Measurements from ENCODE around the gene ADAMTS16.

ADAMTS16 gene

DNA sequence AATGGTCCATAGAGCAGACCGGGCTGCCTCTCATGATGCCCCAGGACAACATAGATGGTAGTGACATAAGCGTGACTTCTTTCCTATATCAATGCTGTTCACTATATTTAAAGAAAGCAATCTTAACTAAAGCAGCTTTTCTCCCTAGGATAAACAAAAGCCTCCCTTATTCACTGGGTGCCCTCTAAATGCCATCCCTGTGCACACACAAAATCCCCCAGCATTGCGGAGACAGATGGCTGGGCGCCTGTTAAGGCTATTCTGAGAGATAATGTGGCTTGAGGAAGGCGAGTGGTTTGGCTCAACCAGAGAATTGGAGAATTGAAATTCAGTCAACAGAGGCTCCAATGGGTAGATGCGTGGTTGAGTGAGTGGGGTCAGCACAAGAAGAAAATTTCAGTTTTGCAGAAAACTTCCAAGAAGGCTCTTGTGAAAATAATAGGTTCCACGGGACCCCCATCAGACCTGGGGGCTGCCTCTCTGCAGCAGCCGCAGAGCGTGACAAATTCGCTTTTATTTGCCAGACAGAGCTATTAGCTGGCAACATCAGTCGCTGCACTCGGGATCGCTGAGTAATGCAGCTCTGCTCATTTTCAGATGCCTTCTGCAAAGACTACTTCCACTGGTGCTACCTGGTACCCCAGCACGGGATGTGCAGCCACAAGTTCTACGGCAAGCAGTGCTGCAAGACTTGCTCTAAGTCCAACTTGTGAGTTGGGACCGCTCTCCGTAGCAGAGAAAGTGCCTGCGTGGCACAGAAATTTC is 178.5 kb downstream of the ADAMTS16 start:
- Mint-ChIP-seq H3K27ac (no peak overlapping the region), H3K4me3 (no peak overlapping the region), H3K9me3 (no peaks in the 10 kb centered on the region), H3K36me3 (ENCODE audit: low read depth) (no peaks in the 10 kb centered on the region), H3K27me3 (ENCODE audit: low read depth) (no peaks in the 10 kb centered on the region), H3K4me1 (ENCODE audit: low read depth) (no peaks in the 10 kb centered on the region)
- DNase-seq (ENCODE audit: low spot score) = no peak

GRCh38 chr5:5320062-5320805 is 180.1 kb downstream of the ADAMTS16 start:
- H3K27ac Mint-ChIP-seq = no peak overlapping the region
- peaks cover 2% of the 10 kb centered on the region for H3K9me3 Mint-ChIP-seq
- no peaks in the 10 kb centered on the region for H3K4me1 Mint-ChIP-seq (ENCODE audit: low read depth)
- no peaks in the 10 kb centered on the region for H3K36me3 Mint-ChIP-seq (ENCODE audit: low read depth)
- H3K27me3 Mint-ChIP-seq (ENCODE audit: low read depth) = no peaks in the 10 kb centered on the region
- H3K4me3 Mint-ChIP-seq = no peak overlapping the region
- DNase-seq (ENCODE audit: low spot score) = no peak

GRCh38 chr5:5321137-5321536 is 181.0 kb downstream of the ADAMTS16 start:
- H3K9me3 Mint-ChIP-seq = peaks cover 3% of the 10 kb centered on the region
- no peak for DNase-seq (ENCODE audit: low spot score)
- no peaks in the 10 kb centered on the region for H3K4me1 Mint-ChIP-seq (ENCODE audit: low read depth)
- no peaks in the 10 kb centered on the region for H3K27me3 Mint-ChIP-seq (ENCODE audit: low read depth)
- no peak overlapping the region for H3K4me3 Mint-ChIP-seq
- H3K27ac Mint-ChIP-seq = no peak overlapping the region
- no peaks in the 10 kb centered on the region for H3K36me3 Mint-ChIP-seq (ENCODE audit: low read depth)

DNA sequence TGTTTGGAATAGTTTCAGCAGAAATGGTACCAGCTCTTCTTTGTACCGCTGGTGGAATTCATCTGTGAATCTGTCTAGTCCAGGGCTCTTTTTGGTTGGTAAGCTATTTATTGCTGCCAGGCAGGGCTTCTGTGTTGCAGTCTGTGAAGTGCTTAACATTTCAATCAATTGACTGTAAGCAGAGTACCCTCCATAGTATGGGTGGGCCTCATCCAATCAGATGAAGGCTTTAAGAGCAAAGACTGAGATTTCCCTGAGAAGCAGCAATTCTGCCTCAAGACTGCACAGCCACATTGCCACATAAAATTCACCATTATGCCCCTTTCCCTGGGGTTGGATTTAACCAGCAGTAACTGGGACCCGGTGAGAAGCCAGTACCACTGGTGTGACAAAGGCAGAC is 183.4 kb downstream of the ADAMTS16 start:
- H3K4me1 Mint-ChIP-seq (ENCODE audit: low read depth) = no peaks in the 10 kb centered on the region
- peaks cover 17% of the 10 kb centered on the region for H3K9me3 Mint-ChIP-seq
- H3K27ac Mint-ChIP-seq = no peak overlapping the region
- no peak overlapping the region for H3K4me3 Mint-ChIP-seq
- no peaks in the 10 kb centered on the region for H3K36me3 Mint-ChIP-seq (ENCODE audit: low read depth)
- no peaks in the 10 kb centered on the region for H3K27me3 Mint-ChIP-seq (ENCODE audit: low read depth)
- no peak for DNase-seq (ENCODE audit: low spot score)

GRCh38 chr5:5326115-5326758 is 186.1 kb downstream of the ADAMTS16 start:
- H3K4me1 Mint-ChIP-seq (ENCODE audit: low read depth) = no peaks in the 10 kb centered on the region
- no peak overlapping the region for H3K4me3 Mint-ChIP-seq
- no peak for DNase-seq (ENCODE audit: low spot score)
- no peak overlapping the region for H3K27ac Mint-ChIP-seq
- peaks cover 17% of the 10 kb centered on the region for H3K9me3 Mint-ChIP-seq
- no peaks in the 10 kb centered on the region for H3K36me3 Mint-ChIP-seq (ENCODE audit: low read depth)
- H3K27me3 Mint-ChIP-seq (ENCODE audit: low read depth) = no peaks in the 10 kb centered on the region

GRCh38 chr5:5327126-5327525 is 187.0 kb downstream of the ADAMTS16 start:
- H3K4me3 Mint-ChIP-seq = no peak overlapping the region

GRCh38 chr5:5330728-5331452 is 190.8 kb downstream of the ADAMTS16 start:
- no peaks in the 10 kb centered on the region for H3K36me3 Mint-ChIP-seq (ENCODE audit: low read depth)

More at GRCh38 chr5:5327126-5327525, 187.0 kb downstream of the ADAMTS16 start:
- H3K4me1 Mint-ChIP-seq (ENCODE audit: low read depth) = no peaks in the 10 kb centered on the region
- H3K9me3 Mint-ChIP-seq = peaks cover 17% of the 10 kb centered on the region
- no peak overlapping the region for H3K27ac Mint-ChIP-seq
- H3K27me3 Mint-ChIP-seq (ENCODE audit: low read depth) = no peaks in the 10 kb centered on the region
- H3K36me3 Mint-ChIP-seq (ENCODE audit: low read depth) = no peaks in the 10 kb centered on the region
- no peak for DNase-seq (ENCODE audit: low spot score)

GRCh38 chr5:5331848-5332247 is 191.7 kb downstream of the ADAMTS16 start:
- no peaks in the 10 kb centered on the region for H3K36me3 Mint-ChIP-seq (ENCODE audit: low read depth)
- H3K27me3 Mint-ChIP-seq (ENCODE audit: low read depth) = no peaks in the 10 kb centered on the region
- no peaks in the 10 kb centered on the region for H3K4me1 Mint-ChIP-seq (ENCODE audit: low read depth)
- H3K9me3 Mint-ChIP-seq = peaks cover 11% of the 10 kb centered on the region
- no peak overlapping the region for H3K27ac Mint-ChIP-seq
- no peak for DNase-seq (ENCODE audit: low spot score)
- H3K4me3 Mint-ChIP-seq = no peak overlapping the region

More at GRCh38 chr5:5330728-5331452, 190.8 kb downstream of the ADAMTS16 start:
- Mint-ChIP-seq H3K27ac (no peak overlapping the region), H3K4me1 (ENCODE audit: low read depth) (no peaks in the 10 kb centered on the region), H3K27me3 (ENCODE audit: low read depth) (no peaks in the 10 kb centered on the region), H3K4me3 (no peak overlapping the region), H3K9me3 (peaks cover 13% of the 10 kb centered on the region)
- DNase-seq (ENCODE audit: low spot score) = no peak

- no peak overlapping the region for H3K4me3 Mint-ChIP-seq
- no peaks in the 10 kb centered on the region for H3K27me3 Mint-ChIP-seq (ENCODE audit: low read depth)
- no peak overlapping the region for H3K27ac Mint-ChIP-seq
- no peaks in the 10 kb centered on the region for H3K36me3 Mint-ChIP-seq (ENCODE audit: low read depth)
- no peaks in the 10 kb centered on the region for H3K4me1 Mint-ChIP-seq (ENCODE audit: low read depth)
- peaks cover 8% of the 10 kb centered on the region for H3K9me3 Mint-ChIP-seq
- no peak for DNase-seq (ENCODE audit: low spot score)
These were observed 192.2 kb downstream of the ADAMTS16 start for GRCh38 chr5:5332287-5332686.

- no peak for DNase-seq (ENCODE audit: low spot score)
- H3K4me1 Mint-ChIP-seq (ENCODE audit: low read depth) = no peaks in the 10 kb centered on the region
- no peak overlapping the region for H3K27ac Mint-ChIP-seq
- H3K36me3 Mint-ChIP-seq (ENCODE audit: low read depth) = no peaks in the 10 kb centered on the region
- no peak overlapping the region for H3K4me3 Mint-ChIP-seq
- no peaks in the 10 kb centered on the region for H3K27me3 Mint-ChIP-seq (ENCODE audit: low read depth)
- H3K9me3 Mint-ChIP-seq = no peaks in the 10 kb centered on the region
These were observed 195.0 kb downstream of the ADAMTS16 start for GRCh38 chr5:5335107-5335506.

- DNase-seq (ENCODE audit: low spot score) = no peak
- Mint-ChIP-seq H3K27ac (no peak overlapping the region), H3K36me3 (ENCODE audit: low read depth) (no peaks in the 10 kb centered on the region), H3K4me1 (ENCODE audit: low read depth) (no peaks in the 10 kb centered on the region), H3K27me3 (ENCODE audit: low read depth) (no peaks in the 10 kb centered on the region), H3K9me3 (no peaks in the 10 kb centered on the region), H3K4me3 (no peak overlapping the region)
These were observed 195.7 kb downstream of the ADAMTS16 start for GRCh38 chr5:5335700-5336264.

DNA sequence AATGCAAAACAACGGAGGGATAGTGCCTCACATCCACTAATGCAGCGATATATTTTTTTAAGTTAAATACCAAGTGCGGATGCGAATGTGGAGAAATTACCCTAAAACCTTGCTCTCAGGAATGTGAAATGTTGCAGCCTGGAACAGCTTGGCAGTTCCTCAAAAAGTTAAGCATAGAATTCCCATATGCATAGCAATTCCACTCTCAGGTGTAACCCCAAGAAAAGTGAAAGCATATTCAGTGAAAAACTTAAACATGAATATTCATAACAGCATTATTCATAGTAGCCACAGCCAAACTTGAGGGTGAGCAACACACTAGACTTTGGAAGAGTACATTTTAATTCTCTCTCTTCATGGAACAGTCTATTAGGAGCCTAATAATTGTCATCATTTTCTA is 199.1 kb downstream of the ADAMTS16 start:
- H3K4me3 Mint-ChIP-seq = no peak overlapping the region
- H3K36me3 Mint-ChIP-seq (ENCODE audit: low read depth) = no peaks in the 10 kb centered on the region
- no peak for DNase-seq (ENCODE audit: low spot score)
- no peaks in the 10 kb centered on the region for H3K4me1 Mint-ChIP-seq (ENCODE audit: low read depth)
- H3K27ac Mint-ChIP-seq = no peak overlapping the region
- H3K9me3 Mint-ChIP-seq = no peaks in the 10 kb centered on the region
- no peaks in the 10 kb centered on the region for H3K27me3 Mint-ChIP-seq (ENCODE audit: low read depth)

DNA sequence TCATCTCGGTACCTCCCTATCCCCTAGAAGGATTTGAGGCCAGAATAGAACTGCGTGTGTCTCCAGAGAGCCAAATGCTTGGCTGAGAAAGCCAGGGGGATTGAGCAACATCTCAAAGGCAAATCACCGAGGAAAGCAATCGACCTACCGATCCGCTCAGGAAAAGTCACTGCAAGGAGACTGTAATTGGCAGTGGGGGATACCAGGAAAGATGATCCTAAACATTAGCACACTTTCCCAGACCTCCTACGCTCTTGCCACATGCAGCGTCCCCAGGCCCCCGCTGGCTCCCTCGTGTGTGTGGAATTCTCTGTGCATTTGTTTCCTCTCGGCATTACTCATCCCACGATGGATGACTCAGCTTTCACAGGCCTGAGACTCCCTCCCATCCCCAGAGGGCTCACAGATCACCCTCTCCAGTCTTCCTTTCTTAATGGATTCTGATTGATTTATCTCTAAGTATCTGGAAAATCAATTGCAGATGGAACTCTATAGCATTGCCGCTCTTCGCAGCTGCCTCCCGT is 200.1 kb downstream of the ADAMTS16 start:
- no peaks in the 10 kb centered on the region for H3K4me1 Mint-ChIP-seq (ENCODE audit: low read depth)
- H3K27me3 Mint-ChIP-seq (ENCODE audit: low read depth) = no peaks in the 10 kb centered on the region
- no peaks in the 10 kb centered on the region for H3K36me3 Mint-ChIP-seq (ENCODE audit: low read depth)
- H3K27ac Mint-ChIP-seq = no peak overlapping the region
- no peaks in the 10 kb centered on the region for H3K9me3 Mint-ChIP-seq
- DNase-seq (ENCODE audit: low spot score) = no peak
- H3K4me3 Mint-ChIP-seq = no peak overlapping the region

Data from T-helper 2 cell treated with Interferon-gamma antibody and Interleukin-4, amounts not matched to agents 5 μg/mL and 100 μg/mL, for 36 hours (primary cell).